ENCODE results near the gene HABP4. TPM values are rescaled to one million over a fixed set of nuclear protein-coding genes. Genes with fewer than 3 reads are reported as not detected.

HABP4 gene
- 13.7 to 17.9 TPM (median 16.2 TPM) in 5 replicates for total RNA-seq (2022; extraction: Qiagen RNA extraction; ENCODE audit: low read depth)

DNA sequence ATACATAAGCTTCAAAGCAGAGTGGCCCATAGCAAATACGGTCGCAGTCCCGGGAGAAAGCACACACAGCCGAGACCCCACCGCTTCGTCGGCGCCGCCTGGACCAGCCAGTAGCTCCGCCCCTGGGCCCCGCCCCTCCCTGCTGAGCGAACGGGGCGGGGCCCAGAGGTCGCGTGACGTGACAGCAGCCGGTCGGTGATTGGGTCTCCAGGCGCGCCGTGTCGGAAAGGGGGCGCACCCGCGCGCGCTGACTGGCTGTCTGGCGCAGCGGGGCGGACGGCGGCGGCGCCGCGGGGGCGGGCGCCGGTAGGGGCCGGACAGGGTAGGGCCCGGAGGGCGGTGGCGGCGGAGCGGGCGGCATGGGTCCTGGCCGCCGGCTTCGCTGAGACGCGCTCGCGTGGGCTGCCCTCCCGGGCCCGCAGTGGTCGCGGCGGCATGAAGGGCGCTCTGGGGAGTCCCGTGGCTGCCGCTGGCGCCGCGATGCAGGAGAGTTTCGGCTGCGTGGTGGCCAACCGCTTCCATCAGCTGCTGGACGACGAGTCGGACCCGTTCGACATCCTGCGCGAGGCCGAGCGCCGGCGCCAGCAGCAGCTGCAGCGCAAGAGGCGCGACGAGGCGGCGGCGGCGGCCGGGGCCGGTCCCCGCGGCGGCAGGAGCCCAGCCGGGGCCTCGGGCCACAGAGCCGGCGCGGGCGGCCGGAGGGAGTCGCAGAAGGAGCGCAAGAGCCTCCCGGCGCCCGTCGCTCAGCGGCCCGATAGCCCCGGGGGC, at the start of gene HABP4:
Gene HABP4 (plus strand): TSS at position 325 of the 768 bp plus-strand sequence. CDS start 111 bp downstream, at position 436.

GRCh38 chr9:96418083-96418919, 31.7 kb upstream of the HABP4 start, which contains the start of gene ZNF367:
TSS of gene ZNF367 (minus strand) at chr9:96418370. CDS start at chr9:96418032, 338 bp downstream.

Other genes starting within 250 kb of the HABP4 start
- gene HSD17B3, start 148.0 kb upstream of the HABP4 start, total RNA-seq (2022; extraction: Qiagen RNA extraction; ENCODE audit: low read depth) = 0.17 TPM in 1 of 5 replicates, not detected in the others
- gene SLC35D2, start 66.5 kb upstream of the HABP4 start, total RNA-seq (2022; extraction: Qiagen RNA extraction; ENCODE audit: low read depth) = 15.3 to 20.5 TPM (median 19.4 TPM) in 5 replicates
- 5.1 to 6.3 TPM (median 5.8 TPM) in 5 replicates for gene ZNF367, start 31.8 kb upstream of the HABP4 start, total RNA-seq (2022; extraction: Qiagen RNA extraction; ENCODE audit: low read depth)
- 9.2 to 12.3 TPM (median 9.7 TPM) in 5 replicates for gene CDC14B, start 169.7 kb downstream of the HABP4 start, total RNA-seq (2022; extraction: Qiagen RNA extraction; ENCODE audit: low read depth)
- gene PRXL2C, start 205.1 kb downstream of the HABP4 start, total RNA-seq (2022; extraction: Qiagen RNA extraction; ENCODE audit: low read depth) = 10.7 to 15.1 TPM (median 13.5 TPM) in 5 replicates

Measured in A549 treated with CpdA at 1 μM for 4 hours (cell line).